Kidney epithelial cell (primary cell): Measurements from ENCODE around the gene KRTAP9-4. TPM values are rescaled to one million over a fixed set of nuclear protein-coding genes. Genes with fewer than 3 reads are reported as not detected.
"Not testable (repeated sequence)": the region's sequence is repeated elsewhere in the genome, so short reads cannot be mapped to it uniquely, and the experiment has no call there.

Experiments
- DNase-seq: peaks from one replicate; pipeline ENCODE4 v3.0.0-alpha.2; 2010; ENCODE audit warnings: low read depth
- H3K27me3 ChIP-seq: 2 replicates; pipeline ENCODE4 v1.6.0; 2011; ENCODE audit warnings: low read length; ENCODE audit not compliant: control insufficient read depth, insufficient read depth
- H3K36me3 ChIP-seq: 2 replicates; pipeline ENCODE4 v1.5.1; 2011; ENCODE audit warnings: low read length; ENCODE audit not compliant: control insufficient read depth, insufficient read depth
- H3K4me3 ChIP-seq: 2 replicates; pipeline ENCODE4 v1.5.1; 2011; ENCODE audit warnings: low read depth, mild to moderate bottlenecking, control low read depth, low read length
- total RNA-seq: library from RNA; depleted of rRNA; stranded (reverse); fragments of >200 nt; gene quantifications from 2 replicates; pipeline ENCODE4 v1.2.3, GENCODE V29; 2015
- TF ChIP-seq, protein P1 (sequence below): IDR thresholded peaks from 2 replicates; pipeline ENCODE4 v1.5.1; 2011; ENCODE audit warnings: mild to moderate bottlenecking, moderate library complexity, low read length, control low read depth, inconsistent platforms; ENCODE audit not compliant: insufficient read depth, poor library complexity, severe bottlenecking

Gene KRTAP9-4
- total RNA-seq, 1 donor from 2014 or later: not detected

DNA sequence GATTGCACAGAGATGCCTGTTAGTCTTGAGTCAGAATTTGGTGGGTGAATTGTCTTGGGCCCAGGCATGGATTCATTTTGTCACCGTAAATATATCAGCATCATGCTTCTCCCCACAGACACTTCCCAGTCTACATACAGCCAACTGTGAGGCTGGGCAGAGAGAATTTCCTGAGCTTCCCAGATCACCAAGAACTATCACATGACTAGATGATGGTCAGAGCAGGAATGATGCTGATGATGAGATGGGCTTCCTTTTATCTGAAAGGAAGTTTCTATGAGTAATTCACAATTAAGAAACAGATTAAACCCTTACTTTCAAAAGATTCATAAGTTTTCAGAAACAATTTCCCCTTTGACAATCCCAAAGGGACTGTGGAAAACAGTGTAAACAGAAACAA lies 5.4 kb downstream of the KRTAP9-4 start:
- H3K36me3 ChIP-seq: no peaks in the 10 kb centered on the region
- TF ChIP-seq, protein P1, sequence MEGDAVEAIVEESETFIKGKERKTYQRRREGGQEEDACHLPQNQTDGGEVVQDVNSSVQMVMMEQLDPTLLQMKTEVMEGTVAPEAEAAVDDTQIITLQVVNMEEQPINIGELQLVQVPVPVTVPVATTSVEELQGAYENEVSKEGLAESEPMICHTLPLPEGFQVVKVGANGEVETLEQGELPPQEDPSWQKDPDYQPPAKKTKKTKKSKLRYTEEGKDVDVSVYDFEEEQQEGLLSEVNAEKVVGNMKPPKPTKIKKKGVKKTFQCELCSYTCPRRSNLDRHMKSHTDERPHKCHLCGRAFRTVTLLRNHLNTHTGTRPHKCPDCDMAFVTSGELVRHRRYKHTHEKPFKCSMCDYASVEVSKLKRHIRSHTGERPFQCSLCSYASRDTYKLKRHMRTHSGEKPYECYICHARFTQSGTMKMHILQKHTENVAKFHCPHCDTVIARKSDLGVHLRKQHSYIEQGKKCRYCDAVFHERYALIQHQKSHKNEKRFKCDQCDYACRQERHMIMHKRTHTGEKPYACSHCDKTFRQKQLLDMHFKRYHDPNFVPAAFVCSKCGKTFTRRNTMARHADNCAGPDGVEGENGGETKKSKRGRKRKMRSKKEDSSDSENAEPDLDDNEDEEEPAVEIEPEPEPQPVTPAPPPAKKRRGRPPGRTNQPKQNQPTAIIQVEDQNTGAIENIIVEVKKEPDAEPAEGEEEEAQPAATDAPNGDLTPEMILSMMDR: no peak
- H3K27me3 ChIP-seq: no peaks in the 10 kb centered on the region
- no peak for DNase-seq
- no peak overlapping the region for H3K4me3 ChIP-seq

DNA sequence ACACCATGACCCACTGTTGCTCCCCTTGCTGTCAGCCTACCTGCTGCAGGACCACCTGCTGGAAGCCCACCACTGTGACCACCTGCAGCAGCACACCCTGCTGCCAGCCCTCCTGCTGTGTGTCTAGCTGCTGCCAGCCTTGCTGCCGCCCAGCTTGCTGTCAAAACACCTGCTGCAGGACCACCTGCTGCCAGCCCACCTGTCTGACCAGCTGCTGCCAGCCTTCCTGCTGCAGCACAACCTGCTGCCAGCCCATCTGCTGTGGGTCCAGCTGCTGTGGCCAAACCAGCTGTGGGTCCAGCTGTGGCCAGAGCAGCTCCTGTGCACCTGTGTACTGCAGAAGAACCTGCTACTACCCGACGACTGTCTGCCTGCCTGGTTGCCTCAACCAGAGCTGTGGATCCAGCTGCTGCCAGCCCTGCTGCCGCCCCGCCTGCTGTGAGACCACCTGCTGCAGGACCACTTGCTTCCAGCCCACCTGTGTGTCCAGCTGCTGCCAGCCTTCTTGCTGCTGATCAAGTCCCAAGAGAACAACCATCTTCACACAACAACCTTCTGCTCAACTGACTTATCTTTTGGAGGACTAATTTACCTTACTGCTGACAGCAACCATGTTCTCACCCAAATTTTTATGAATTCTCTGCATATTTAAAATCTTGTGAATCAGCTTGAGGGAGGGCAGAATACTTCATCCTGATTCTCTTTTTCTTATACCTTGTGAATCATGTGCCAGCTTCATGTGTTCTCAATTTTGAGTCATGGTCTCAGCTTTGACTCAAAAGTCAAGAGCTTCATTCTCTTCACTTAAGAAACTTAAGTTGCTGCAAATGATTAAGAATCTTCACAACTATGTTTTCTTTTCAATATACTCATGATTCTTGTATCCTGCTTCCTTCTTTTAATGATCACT lies 6.1 kb downstream of the KRTAP9-4 start, which contains the start of gene KRTAP9-9:
KRTAP9-9 (plus strand) TSS at position 4 of the 910 bp plus-strand sequence.
- not testable (repeated sequence) for H3K36me3 ChIP-seq, H3K27me3 ChIP-seq, DNase-seq, H3K4me3 ChIP-seq

DNA sequence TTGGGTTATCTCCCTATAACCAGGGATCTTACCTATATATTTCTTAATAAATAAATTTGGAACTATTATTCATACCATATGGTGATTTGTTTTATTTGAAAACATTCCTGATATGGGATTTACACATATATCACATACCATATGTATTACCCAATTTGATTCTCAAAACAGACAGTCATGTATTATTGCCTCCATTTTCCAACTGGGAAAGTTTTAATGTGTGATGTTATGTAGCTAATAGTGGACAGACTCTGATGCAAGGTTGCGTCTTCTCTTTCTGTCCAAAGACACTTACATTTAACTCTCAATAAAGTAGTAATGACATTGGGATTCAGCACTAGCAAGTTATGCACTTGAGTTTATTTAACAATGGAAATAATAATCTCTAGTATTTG lies 6.8 kb downstream of the KRTAP9-4 start:
- Histone ChIP-seq H3K4me3 (no peak overlapping the region), H3K36me3 (no peaks in the 10 kb centered on the region), H3K27me3 (no peaks in the 10 kb centered on the region)
- TF ChIP-seq, protein P1: no peak
- no peak for DNase-seq

DNA sequence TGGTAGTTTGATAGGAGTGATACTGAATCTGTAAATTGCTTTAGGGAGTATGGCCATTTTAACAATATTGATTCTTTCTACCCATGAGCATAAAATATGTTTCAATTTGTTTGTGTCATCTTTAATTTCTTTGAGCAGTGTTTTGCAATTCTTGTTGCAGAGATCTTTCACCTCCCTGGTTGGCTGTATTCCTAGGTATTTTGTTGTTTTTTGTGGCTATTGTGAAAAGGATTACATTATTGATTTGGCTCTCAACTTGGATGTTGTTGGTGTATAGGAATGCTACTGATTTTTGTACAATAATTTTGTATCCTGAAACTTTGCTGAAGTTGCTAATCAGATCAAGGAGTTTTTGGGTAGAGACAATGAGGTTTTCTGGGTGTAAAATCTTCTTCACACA lies 8.9 kb downstream of the KRTAP9-4 start:
- Histone ChIP-seq H3K36me3 (no peaks in the 10 kb centered on the region), H3K27me3 (no peaks in the 10 kb centered on the region), H3K4me3 (no peak overlapping the region)
- DNase-seq: no peak
- TF ChIP-seq, protein P1: no peak

DNA sequence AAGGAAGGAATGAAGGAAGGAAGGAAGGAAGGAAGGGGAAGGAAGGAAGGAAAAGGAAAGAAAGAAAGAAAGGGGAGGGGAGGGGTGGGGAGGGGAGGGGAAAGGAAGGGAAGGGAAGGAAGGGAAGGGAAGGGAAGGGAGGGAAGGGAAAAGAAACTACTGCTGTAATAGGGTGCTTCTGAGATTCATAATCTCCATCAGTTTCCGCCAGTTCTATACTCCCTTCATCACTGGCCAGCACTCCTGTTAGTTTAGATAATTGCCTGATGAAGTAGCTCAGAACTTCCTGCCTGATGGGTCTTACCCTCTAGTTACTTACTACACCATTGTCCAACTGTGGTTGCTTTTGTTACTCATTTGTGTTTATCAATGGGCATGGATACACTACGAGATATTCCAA lies 13.7 kb downstream of the KRTAP9-4 start:
- Histone ChIP-seq H3K4me3 (no peak overlapping the region), H3K27me3 (no peaks in the 10 kb centered on the region), H3K36me3 (no peaks in the 10 kb centered on the region)
- TF ChIP-seq, protein P1: no peak
- DNase-seq: no peak

DNA sequence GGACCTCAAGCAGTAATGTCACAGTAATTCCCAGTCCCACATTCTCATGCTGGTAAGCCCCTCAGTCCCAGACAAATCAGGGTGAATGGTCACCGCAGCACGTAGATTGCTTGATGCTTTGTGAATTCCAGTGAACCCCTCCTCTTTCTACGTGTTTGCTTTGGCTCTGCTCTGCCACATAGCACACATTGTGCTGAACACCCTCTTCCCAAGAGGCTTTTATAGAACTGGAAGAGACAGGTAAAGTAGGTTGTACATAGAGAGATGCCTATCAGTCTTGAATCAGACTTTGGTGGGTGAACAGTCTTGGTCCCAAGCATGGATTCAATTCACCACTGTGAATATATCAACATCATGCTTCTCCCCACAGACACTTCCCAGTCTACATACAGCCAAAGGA lies 15.1 kb downstream of the KRTAP9-4 start:
- Histone ChIP-seq H3K27me3 (no peaks in the 10 kb centered on the region), H3K36me3 (no peaks in the 10 kb centered on the region), H3K4me3 (no peak overlapping the region)
- DNase-seq: no peak
- TF ChIP-seq, protein P1: no peak
